Stimulated activated naive CD8-positive, alpha-beta T cell treated with anti-CD3 and anti-CD28 coated beads, Interleukin-15, Interleukin-2, amounts not matched to agents 100 ng/mL and 50 ng/mL, for 24 hours (primary cell): Measurements from ENCODE around the gene CSH1.
"Not testable (repeated sequence)": the region's sequence is repeated elsewhere in the genome, so short reads cannot be mapped to it uniquely, and the experiment has no call there.

ENCODE experiments used
- H3K27ac Mint-ChIP-seq: one replicate; pipeline ENCODE4 v1.8.0; 2021; ENCODE audit warnings: mild to moderate bottlenecking, mixed read lengths
- H3K27me3 Mint-ChIP-seq: one replicate; pipeline ENCODE4 v1.8.0; 2021; ENCODE audit warnings: mixed read lengths
- H3K36me3 Mint-ChIP-seq: one replicate; pipeline ENCODE4 v1.8.0; 2021; ENCODE audit warnings: low read depth, mixed read lengths
- H3K4me1 Mint-ChIP-seq: one replicate; pipeline ENCODE4 v1.8.0; 2021; ENCODE audit warnings: low read depth, mixed read lengths
- H3K4me3 Mint-ChIP-seq: one replicate; pipeline ENCODE4 v1.8.0; 2021; ENCODE audit warnings: mild to moderate bottlenecking, mixed read lengths
- H3K9me3 Mint-ChIP-seq: one replicate; pipeline ENCODE4 v1.8.0; 2021; ENCODE audit warnings: mixed read lengths

Gene CSH1

GRCh38 chr17:63896524-63897354 lies at the start of gene CSH1:
CSH1 (minus strand) TSS chr17:63896574; CDS start chr17:63896511, 63 bp downstream.
- H3K4me3 Mint-ChIP-seq, H3K9me3 Mint-ChIP-seq, H3K36me3 Mint-ChIP-seq, H3K27me3 Mint-ChIP-seq, H3K27ac Mint-ChIP-seq, H3K4me1 Mint-ChIP-seq: not testable (repeated sequence)

- H3K36me3 Mint-ChIP-seq: no peaks in the 10 kb centered on the region
- no peaks in the 10 kb centered on the region for H3K9me3 Mint-ChIP-seq
- no peaks in the 10 kb centered on the region for H3K27me3 Mint-ChIP-seq
- no peak overlapping the region for H3K27ac Mint-ChIP-seq
- no peak overlapping the region for H3K4me3 Mint-ChIP-seq
- peaks cover 19% of the 10 kb centered on the region for H3K4me1 Mint-ChIP-seq
Observed at GRCh38 chr17:63945784-63946439, 49.5 kb upstream of the CSH1 start.

DNA sequence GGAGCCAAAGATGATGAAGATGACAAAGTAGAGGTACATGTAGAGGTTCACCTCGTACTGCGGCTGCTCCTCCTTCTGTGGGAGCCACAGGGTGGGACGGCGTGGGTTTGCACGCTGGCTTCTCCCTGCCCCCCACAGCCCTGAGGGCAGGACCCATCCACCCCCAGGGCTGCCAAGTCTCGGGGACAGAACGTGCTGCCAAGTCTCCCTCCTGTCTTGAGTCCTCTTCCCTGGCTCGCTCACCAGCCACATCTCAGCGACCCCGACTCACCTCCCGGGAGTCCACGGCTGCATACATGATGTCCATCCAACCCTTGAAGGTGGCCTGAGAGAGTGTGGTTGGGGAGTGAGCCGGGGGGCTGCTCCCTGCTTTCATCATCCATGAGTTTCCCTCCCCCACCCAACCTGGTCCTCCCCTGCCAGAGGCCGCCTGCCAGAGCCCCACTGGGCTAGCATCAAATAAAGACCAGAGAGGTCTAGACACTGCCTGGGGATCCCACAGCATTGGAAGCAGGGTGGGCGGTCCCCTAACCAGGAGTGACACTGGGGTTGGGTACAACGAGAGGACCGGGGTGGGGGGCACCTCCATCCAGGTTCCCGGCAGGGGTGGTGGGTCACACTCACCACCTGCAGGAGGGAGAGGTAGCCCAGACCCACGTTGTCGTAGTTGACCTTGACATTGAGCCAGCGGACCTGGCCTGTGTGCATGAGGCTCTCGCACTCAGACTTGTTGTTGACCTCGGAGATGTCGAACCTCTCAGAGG lies 48.5 kb upstream of the CSH1 start:
- H3K9me3 Mint-ChIP-seq: no peaks in the 10 kb centered on the region
- no peak overlapping the region for H3K4me3 Mint-ChIP-seq
- no peak overlapping the region for H3K27ac Mint-ChIP-seq
- no peaks in the 10 kb centered on the region for H3K36me3 Mint-ChIP-seq
- no peaks in the 10 kb centered on the region for H3K27me3 Mint-ChIP-seq
- H3K4me1 Mint-ChIP-seq: peaks cover 19% of the 10 kb centered on the region

DNA sequence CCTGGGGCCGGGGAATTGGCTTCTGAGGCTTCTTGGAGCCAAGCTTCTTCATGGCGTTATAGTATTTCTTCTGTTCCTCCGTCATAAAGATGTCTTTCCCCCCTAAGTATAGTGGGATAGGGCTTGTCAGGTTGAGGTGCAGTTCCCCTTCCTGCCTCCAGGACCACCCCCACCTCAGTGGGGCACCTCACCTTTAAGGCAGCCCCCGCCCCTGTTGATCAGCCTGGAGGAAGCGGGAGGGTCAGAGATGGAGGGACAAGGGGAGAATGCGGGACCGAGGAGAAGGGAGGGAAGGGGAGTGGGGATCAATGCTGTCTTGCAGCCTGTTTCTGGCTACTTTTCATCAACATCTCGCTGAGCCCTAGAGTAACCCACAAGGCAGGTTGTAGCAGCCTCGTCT lies 47.4 kb upstream of the CSH1 start:
- Mint-ChIP-seq H3K27ac (no peak overlapping the region), H3K27me3 (no peaks in the 10 kb centered on the region), H3K36me3 (no peaks in the 10 kb centered on the region), H3K4me3 (no peak overlapping the region), H3K4me1 (peaks cover 23% of the 10 kb centered on the region), H3K9me3 (no peaks in the 10 kb centered on the region)

- Mint-ChIP-seq H3K27ac (no peak overlapping the region), H3K36me3 (no peaks in the 10 kb centered on the region), H3K9me3 (no peaks in the 10 kb centered on the region), H3K4me1 (peaks cover 26% of the 10 kb centered on the region), H3K4me3 (no peak overlapping the region), H3K27me3 (no peaks in the 10 kb centered on the region)
Observed at GRCh38 chr17:63942309-63942985, 46.1 kb upstream of the CSH1 start.

GRCh38 chr17:63941751-63942150 lies 45.4 kb upstream of the CSH1 start:
- no peak overlapping the region for H3K27ac Mint-ChIP-seq

GRCh38 chr17:63941162-63941561 lies 44.8 kb upstream of the CSH1 start:
- H3K4me1 Mint-ChIP-seq: peaks cover 19% of the 10 kb centered on the region
- H3K27me3 Mint-ChIP-seq: no peaks in the 10 kb centered on the region
- H3K4me3 Mint-ChIP-seq: no peak overlapping the region
- no peaks in the 10 kb centered on the region for H3K36me3 Mint-ChIP-seq
- H3K27ac Mint-ChIP-seq: no peak overlapping the region
- H3K9me3 Mint-ChIP-seq: no peaks in the 10 kb centered on the region

More at GRCh38 chr17:63941751-63942150, 45.4 kb upstream of the CSH1 start:
- no peaks in the 10 kb centered on the region for H3K36me3 Mint-ChIP-seq
- H3K4me3 Mint-ChIP-seq: no peak overlapping the region
- peaks cover 25% of the 10 kb centered on the region for H3K4me1 Mint-ChIP-seq
- H3K27me3 Mint-ChIP-seq: no peaks in the 10 kb centered on the region
- H3K9me3 Mint-ChIP-seq: no peaks in the 10 kb centered on the region

DNA sequence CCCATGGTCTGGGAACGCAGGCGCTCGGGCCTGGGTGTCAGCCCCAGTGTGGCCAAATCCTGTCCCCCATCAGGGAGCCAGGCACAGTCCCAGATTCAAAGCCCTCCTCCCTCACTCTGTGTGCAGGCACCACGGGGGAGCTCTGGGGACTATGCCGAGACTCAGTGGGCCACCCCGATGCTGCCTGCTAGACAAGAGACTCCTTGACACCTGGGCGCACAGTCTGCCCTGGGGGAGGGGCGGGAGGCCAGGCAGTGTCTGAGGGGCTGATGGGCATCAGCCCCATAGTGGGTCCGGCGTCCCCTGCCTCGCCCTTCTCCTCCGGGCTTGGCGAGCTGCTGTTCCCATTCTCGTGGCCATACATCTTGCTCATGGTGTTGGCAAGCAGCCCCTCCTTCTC lies 44.2 kb upstream of the CSH1 start:
- Mint-ChIP-seq H3K36me3 (no peaks in the 10 kb centered on the region), H3K9me3 (no peaks in the 10 kb centered on the region), H3K4me3 (no peak overlapping the region), H3K27ac (no peak overlapping the region), H3K27me3 (no peaks in the 10 kb centered on the region), H3K4me1 (peaks cover 14% of the 10 kb centered on the region)

DNA sequence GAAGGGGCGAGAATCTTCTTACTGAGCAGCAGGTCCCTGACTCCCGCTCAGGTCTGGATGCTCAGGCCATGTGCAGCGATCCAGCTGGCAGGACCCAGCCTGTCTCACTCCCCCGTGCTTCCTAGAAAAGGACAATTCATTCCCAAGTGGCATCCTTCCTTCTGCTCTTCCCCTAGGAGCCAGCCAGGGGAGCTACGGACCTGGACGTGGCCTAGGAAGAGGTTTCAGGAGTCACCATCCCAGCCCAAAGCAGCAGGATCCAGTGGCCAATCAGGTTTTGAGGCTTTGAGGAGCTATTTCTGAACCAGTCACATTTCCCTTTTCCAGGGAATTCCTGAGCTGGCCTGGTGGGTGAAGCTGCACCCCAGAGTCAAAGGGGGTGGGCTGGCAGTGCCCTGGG lies 43.5 kb upstream of the CSH1 start:
- Mint-ChIP-seq H3K9me3 (no peaks in the 10 kb centered on the region), H3K4me3 (no peak overlapping the region), H3K36me3 (no peaks in the 10 kb centered on the region), H3K27me3 (no peaks in the 10 kb centered on the region), H3K4me1 (peaks cover 10% of the 10 kb centered on the region), H3K27ac (no peak overlapping the region)

GRCh38 chr17:63939401-63939800 lies 43.0 kb upstream of the CSH1 start:
- Mint-ChIP-seq H3K4me1 (peaks cover 12% of the 10 kb centered on the region), H3K9me3 (no peaks in the 10 kb centered on the region), H3K36me3 (no peaks in the 10 kb centered on the region), H3K4me3 (no peak overlapping the region), H3K27ac (no peak overlapping the region), H3K27me3 (no peaks in the 10 kb centered on the region)

DNA sequence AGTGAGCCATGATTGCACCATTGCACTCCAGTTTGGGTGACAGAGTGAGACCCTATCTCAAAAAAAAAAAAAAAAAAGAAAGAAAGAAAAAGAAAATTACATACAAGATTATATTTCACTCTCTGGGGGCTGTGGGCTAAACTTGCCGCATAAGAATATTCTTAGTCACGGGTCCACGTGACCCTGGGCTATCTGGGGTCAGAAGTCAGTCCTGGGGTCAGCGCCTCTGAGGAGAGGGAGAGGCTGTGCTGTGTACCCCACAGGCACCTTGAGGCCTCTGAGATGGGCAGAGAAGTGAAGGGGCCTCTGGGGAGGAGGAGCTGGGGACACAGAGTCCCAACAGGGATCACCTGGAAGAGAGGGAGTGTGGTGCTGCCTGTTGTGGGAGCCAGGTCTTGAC lies 41.5 kb upstream of the CSH1 start:
- no peak overlapping the region for H3K4me3 Mint-ChIP-seq
- H3K9me3 Mint-ChIP-seq: no peaks in the 10 kb centered on the region
- no peaks in the 10 kb centered on the region for H3K36me3 Mint-ChIP-seq
- peaks cover 16% of the 10 kb centered on the region for H3K4me1 Mint-ChIP-seq
- H3K27me3 Mint-ChIP-seq: no peaks in the 10 kb centered on the region
- H3K27ac Mint-ChIP-seq: no peak overlapping the region

- Mint-ChIP-seq H3K27ac (no peak overlapping the region), H3K27me3 (no peaks in the 10 kb centered on the region), H3K36me3 (no peaks in the 10 kb centered on the region), H3K4me1 (peaks cover 21% of the 10 kb centered on the region), H3K9me3 (no peaks in the 10 kb centered on the region), H3K4me3 (no peak overlapping the region)
Observed at GRCh38 chr17:63937319-63937718, 40.9 kb upstream of the CSH1 start.

DNA sequence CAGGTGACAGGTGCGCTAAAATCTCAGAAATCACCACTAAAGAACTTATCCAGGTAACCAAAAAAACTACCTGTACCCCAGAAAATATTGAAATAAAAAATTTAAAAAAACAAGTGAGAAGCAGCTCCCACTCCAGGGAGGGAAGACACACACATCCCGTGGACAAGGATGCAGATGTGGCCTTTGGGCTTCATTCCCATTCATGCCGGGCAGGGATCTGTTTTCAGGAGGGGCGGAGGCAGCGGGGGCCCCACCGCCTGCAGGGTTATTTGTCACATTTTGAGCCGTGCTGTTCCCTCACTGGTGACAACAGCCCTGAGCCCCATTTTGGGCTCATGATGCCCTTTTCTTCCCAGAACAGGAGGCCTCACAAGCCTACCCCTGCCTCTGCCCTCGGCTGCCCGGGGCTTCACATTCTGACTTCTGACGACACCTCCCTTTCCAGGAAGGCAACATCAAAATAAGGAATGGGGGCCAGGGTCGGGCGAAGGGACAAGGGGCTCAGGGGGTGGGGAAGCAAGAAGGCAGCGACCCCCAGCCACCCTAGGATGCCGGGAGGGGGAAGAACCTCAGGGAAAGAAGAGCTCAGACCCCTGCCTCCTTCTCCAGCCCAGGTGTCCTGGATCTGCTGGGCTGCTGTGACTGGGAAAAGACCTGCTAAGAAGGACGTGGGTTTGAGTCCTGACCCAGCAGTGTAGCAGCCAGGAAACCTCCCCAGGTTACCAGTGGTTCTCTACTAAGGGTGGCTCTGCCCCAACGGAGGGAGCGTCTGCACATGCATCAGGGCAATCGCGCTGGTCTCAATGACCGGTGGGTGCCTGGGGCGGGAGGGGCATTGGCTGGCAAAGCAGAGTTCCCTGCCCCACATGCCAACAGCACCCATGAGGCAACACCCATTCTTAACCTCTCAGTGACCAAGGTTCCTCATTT lies 38.1 kb upstream of the CSH1 start:
- Mint-ChIP-seq H3K27ac (no peak overlapping the region), H3K4me3 (no peak overlapping the region), H3K9me3 (no peaks in the 10 kb centered on the region), H3K36me3 (no peaks in the 10 kb centered on the region), H3K27me3 (no peaks in the 10 kb centered on the region), H3K4me1 (peaks cover 35% of the 10 kb centered on the region)

DNA sequence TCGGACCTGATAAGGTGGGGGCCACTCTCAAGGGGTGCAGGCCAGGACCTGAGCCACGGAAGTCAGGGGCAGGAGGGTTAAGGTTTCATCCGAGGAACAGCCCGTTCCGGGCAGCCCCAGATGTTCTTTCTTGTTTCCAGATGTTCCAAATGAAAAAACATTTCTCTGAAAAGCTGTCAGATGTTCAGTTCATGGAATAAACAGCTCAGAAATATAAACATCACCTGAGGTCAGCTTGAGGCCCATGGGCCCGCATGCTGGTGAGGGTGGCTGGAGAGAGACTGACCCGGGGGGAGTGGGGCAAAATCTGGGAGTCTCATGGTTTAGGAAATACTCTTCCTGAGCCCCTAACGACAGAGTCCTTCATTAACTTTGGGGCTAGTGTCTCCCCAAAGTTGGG lies 37.2 kb upstream of the CSH1 start:
- H3K27ac Mint-ChIP-seq: no peak overlapping the region
- H3K36me3 Mint-ChIP-seq: no peaks in the 10 kb centered on the region
- no peak overlapping the region for H3K4me3 Mint-ChIP-seq
- no peaks in the 10 kb centered on the region for H3K9me3 Mint-ChIP-seq
- H3K27me3 Mint-ChIP-seq: no peaks in the 10 kb centered on the region
- peaks cover 30% of the 10 kb centered on the region for H3K4me1 Mint-ChIP-seq
